Placental epithelial cell (primary cell): Measurements from ENCODE around the gene TAGLN. TPM values are rescaled to one million over a fixed set of nuclear protein-coding genes. Genes with fewer than 3 reads are reported as not detected.

Experiments used
- total RNA-seq: library from RNA; depleted of rRNA; stranded (reverse); fragments of >200 nt; gene quantifications from 2 replicates; pipeline ENCODE4 v1.2.3, GENCODE V29; 2012

TAGLN gene
- 61.6 and 1,293 TPM in 2 replicates for total RNA-seq

DNA sequence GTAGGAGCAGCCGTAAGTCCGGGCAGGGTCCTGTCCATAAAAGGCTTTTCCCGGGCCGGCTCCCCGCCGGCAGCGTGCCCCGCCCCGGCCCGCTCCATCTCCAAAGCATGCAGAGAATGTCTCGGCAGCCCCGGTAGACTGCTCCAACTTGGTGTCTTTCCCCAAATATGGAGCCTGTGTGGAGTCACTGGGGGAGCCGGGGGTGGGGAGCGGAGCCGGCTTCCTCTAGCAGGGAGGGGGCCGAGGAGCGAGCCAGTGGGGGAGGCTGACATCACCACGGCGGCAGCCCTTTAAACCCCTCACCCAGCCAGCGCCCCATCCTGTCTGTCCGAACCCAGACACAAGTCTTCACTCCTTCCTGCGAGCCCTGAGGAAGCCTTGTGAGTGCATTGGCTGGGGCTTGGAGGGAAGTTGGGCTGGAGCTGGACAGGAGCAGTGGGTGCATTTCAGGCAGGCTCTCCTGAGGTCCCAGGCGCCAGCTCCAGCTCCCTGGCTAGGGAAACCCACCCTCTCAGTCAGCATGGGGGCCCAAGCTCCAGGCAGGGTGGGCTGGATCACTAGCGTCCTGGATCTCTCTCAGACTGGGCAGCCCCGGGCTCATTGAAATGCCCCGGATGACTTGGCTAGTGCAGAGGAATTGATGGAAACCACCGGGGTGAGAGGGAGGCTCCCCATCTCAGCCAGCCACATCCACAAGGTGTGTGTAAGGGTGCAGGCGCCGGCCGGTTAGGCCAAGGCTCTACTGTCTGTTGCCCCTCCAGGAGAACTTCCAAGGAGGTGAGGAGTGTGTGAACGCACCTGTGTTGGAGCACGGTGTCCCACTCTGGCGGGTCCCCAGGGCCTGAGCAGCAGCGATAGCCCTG lies at the start of gene TAGLN:
Gene TAGLN, plus strand, starts transcription at position 318 of the 863 bp plus-strand sequence. CDS start 3,644 bp downstream, outside the sequence.

DNA sequence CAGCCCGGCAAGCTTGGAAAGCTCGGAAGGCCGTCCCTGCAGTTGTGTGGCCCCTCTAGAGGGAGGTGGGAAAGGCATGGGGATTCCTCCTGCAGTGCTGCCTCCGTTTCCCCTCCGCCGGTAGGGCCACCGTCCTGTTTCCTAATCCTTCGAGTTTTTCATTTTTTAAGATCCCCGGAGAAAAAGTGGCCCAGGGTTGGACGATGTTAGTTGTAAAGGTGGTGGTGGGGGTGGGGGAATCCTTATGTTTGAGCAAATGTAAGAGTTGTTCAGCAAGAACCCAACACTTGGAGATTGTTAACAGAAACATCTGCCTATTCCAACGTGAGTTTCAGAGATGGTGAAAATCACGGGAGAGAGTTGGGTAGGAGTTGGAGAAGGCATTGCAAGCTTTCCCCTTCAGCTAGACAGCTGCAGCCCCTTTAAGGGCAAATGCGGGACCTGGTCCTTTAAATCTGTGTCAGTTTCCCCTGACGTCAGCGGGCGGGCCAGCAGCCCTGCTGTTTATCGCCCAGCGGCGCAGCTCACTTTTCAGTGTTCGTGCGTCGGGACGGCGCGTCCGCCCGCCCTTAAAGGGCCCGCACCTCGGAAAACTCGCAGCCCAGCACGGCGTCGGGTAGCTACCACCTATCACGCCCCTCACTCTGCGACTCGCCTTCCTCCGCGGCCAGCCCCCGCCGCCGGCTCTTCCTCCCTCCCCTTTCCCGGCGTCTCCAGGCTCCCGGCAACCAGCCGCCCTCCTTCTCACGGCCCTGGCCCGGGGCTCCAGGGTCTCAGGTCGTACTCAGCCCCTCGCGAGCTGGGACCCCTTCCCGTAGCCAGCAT lies 20.7 kb upstream of the TAGLN start, which contains the start of gene SIDT2:
Gene SIDT2, plus strand, starts transcription at position 534 of the 825 bp plus-strand sequence. CDS start 521 bp downstream, outside the sequence.

DNA sequence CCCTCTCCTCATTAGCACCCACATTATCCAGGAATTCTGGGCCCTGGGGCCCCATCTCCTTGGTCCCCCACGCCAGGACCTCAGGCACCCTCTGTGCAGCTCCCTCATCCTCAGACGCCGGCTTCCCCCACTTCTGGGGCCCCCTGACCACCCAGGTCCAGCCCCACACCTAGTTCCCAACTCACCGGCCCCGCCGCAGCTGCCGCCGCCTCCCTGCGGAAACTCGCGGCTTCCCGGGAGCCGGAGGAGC lies 32.6 kb downstream of the TAGLN start, which contains the start of gene PCSK7:
Gene PCSK7, minus strand, starts transcription at position 232 of the 250 bp plus-strand sequence. CDS start 2,229 bp downstream, outside the sequence.

DNA sequence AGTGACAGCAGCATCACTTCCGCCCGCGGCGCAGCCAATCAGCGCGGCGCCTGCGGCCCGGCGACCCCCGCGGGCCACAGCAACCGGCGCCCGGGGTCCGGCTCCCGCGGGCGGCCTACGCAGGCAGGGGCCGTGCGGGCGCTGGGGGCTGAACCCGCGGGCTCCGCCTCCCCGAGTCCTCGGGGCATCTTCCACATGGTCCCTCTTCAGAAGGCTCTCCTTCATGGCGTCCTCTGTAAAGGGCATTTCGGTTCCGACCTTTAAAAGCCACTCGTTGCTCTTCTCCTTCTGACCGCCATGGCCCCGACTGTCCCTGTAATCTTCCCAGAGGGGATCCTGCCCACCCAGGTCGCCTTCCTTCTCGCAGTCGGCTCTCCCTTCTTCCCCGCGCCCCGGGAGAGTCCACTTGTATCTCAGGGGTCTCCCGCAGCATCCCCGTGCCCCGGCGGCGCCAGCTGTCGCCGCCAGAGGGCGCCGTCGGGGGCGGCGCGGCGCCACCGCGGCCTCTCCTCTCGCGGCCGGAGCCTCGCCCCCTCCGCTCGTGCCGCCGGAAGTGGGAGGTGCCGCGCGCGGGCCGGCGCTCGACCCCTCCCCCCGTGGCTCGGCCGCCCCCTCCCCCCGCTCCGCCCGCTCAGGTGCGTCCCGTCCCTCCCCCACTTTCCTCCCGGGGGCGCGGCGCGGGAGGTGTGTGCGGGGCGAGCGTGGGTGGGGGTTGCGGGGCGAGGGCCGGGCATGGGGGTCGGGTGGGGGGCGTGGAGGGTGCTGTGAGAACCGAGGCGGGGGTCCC lies 33.1 kb downstream of the TAGLN start, which contains the start of gene RNF214:
Gene RNF214, plus strand, starts transcription at position 580 of the 787 bp plus-strand sequence. CDS start 1,602 bp downstream, outside the sequence.

Other genes with a start within 250 kb of the TAGLN start
- gene SIK3, start 100.9 kb upstream of the TAGLN start, total RNA-seq: 9.5 and 11.8 TPM in 2 replicates
- gene PAFAH1B2, start 55.1 kb upstream of the TAGLN start, total RNA-seq: 126 and 206 TPM in 2 replicates
- gene SIDT2, start 20.6 kb upstream of the TAGLN start, total RNA-seq: 17.0 and 22.8 TPM in 2 replicates
- gene PCSK7, start 32.7 kb downstream of the TAGLN start, total RNA-seq: 33.8 and 49.0 TPM in 2 replicates
- 12.3 and 14.1 TPM in 2 replicates for gene RNF214, start 33.3 kb downstream of the TAGLN start, total RNA-seq
- 4.3 and 4.7 TPM in 2 replicates for gene BACE1-AS, start 92.0 kb downstream of the TAGLN start, total RNA-seq
- 25.1 and 28.8 TPM in 2 replicates for gene BACE1, start 116.9 kb downstream of the TAGLN start, total RNA-seq
- gene CEP164, start 128.5 kb downstream of the TAGLN start, total RNA-seq: 26.2 and 27.9 TPM in 2 replicates